Neural cell (in vitro differentiated cells): ENCODE measurements around the gene UBE2QL1.

ENCODE experiments used
- CTCF ChIP-seq: fragments of 450-650 bp; IDR thresholded peaks from 2 replicates; pipeline ENCODE4 v1.5.1; 2014; ENCODE audit warnings: antibody characterized with exemption, mild to moderate bottlenecking, moderate library complexity; ENCODE audit not compliant: poor library complexity, severe bottlenecking
- EP300 ChIP-seq: fragments of 450-650 bp; conservative IDR thresholded peaks from 2 replicates; pipeline ENCODE4 v1.6.1; 2014; ENCODE audit warnings: antibody characterized with exemption, mild to moderate bottlenecking, moderate library complexity; ENCODE audit not compliant: poor library complexity, severe bottlenecking
- EZH2 ChIP-seq: fragments of 200-600, 300-800 bp; shearing (Covaris generic), sonication (generic); IDR thresholded peaks from 2 replicates; pipeline ENCODE4 v1.6.1; 2014; ENCODE audit warnings: antibody characterized with exemption, low read length, borderline replicate concordance, mild to moderate bottlenecking; ENCODE audit not compliant: insufficient read depth, poor library complexity, severe bottlenecking
- MXI1 ChIP-seq: fragments of 450-650 bp; conservative IDR thresholded peaks from 2 replicates; pipeline ENCODE4 v1.6.1; 2014; ENCODE audit warnings: antibody characterized with exemption, mild to moderate bottlenecking; ENCODE audit not compliant: poor library complexity, severe bottlenecking
- POLR2AphosphoS5 ChIP-seq: IDR thresholded peaks from 2 replicates; pipeline ENCODE4 v1.6.1; 2012
- RAD21 ChIP-seq: fragments of 450-650 bp; conservative IDR thresholded peaks from 2 replicates; pipeline ENCODE4 v1.6.1; 2014; ENCODE audit warnings: antibody characterized with exemption, mild to moderate bottlenecking, moderate library complexity
- REST ChIP-seq: IDR thresholded peaks from 2 replicates; pipeline ENCODE4 v1.6.1; 2012; ENCODE audit warnings: borderline replicate concordance
- SMC3 ChIP-seq: fragments of 450-650 bp; conservative IDR thresholded peaks from 2 replicates; pipeline ENCODE4 v1.6.1; 2014; ENCODE audit warnings: antibody characterized with exemption, mild to moderate bottlenecking, moderate library complexity; ENCODE audit not compliant: poor library complexity
- TAF1 ChIP-seq: IDR thresholded peaks from 2 replicates; pipeline ENCODE4 v1.6.1; 2012; ENCODE audit warnings: low read depth

GRCh38 chr5:6430418-6431028, 18.1 kb upstream of the UBE2QL1 start:
- TF ChIP-seq CTCF (no peak), RAD21 (no peak), EZH2 (no peak), POLR2AphosphoS5 (no peak), REST (no peak), TAF1 (no peak), EP300 (no peak), MXI1 (no peak), SMC3 (no peak)
